DND-41 (cell line): ENCODE results near the gene MCRIP2.
A peak's percentile ranks its signal among the peaks of the same experiment; 100 is the strongest.

Experiments
- ATAC-seq: fragments of 200-7000 bp; cut with Tn5 transposase; 3 replicates; pipeline ENCODE4 v1.9.1; 2021; ENCODE audit warnings: low read depth; ENCODE audit not compliant: insufficient read depth
- DNase-seq: peaks from one replicate; pipeline ENCODE4 v3.0.0-alpha.2; 2020
- H2AFZ ChIP-seq: 2 replicates; pipeline ENCODE4 v1.6.0; 2012; ENCODE audit warnings: low read depth, low read length
- H3K27ac ChIP-seq: 2 replicates; pipeline ENCODE4 v1.5.1; 2012; ENCODE audit warnings: low read length, inconsistent platforms
- H3K27me3 ChIP-seq: fragments of 200-600 bp; sonication (generic); 2 replicates; pipeline ENCODE4 v1.6.0; 2012; ENCODE audit warnings: low read length, mild to moderate bottlenecking, inconsistent platforms; ENCODE audit not compliant: insufficient read depth, poor library complexity
- H3K36me3 ChIP-seq: 2 replicates; pipeline ENCODE4 v1.5.1; 2012; ENCODE audit warnings: low read length, inconsistent platforms; ENCODE audit not compliant: insufficient read depth
- H3K4me1 ChIP-seq: 2 replicates; pipeline ENCODE4 v1.5.1; 2012; ENCODE audit warnings: mild to moderate bottlenecking, low read length; ENCODE audit not compliant: insufficient read depth
- H3K4me2 ChIP-seq: 2 replicates; pipeline ENCODE4 v1.6.0; 2012; ENCODE audit warnings: mild to moderate bottlenecking, moderate library complexity, low read length, inconsistent platforms; ENCODE audit not compliant: insufficient read depth
- H3K4me3 ChIP-seq, 2 experiments: fragments of 200-600 bp in 1 of 2; shearing (Covaris generic) in 1 of 2; 2 replicates each; pipeline ENCODE4 v1.5.1; 2012 to 2016; ENCODE audit warnings: inconsistent platforms in 2 of 2, low read length in 2 of 2, mild to moderate bottlenecking in 2 of 2, low read depth in 1 of 2, moderate library complexity in 1 of 2
- H3K79me2 ChIP-seq: 2 replicates; pipeline ENCODE4 v1.6.0; 2012; ENCODE audit warnings: low read length, inconsistent platforms; ENCODE audit not compliant: insufficient read depth
- H3K9ac ChIP-seq: 2 replicates; pipeline ENCODE4 v1.6.0; 2012; ENCODE audit warnings: low read depth, mild to moderate bottlenecking, inconsistent platforms, low read length, moderate library complexity
- H3K9me3 ChIP-seq: 2 replicates; pipeline ENCODE4 v1.5.1; 2012; ENCODE audit warnings: low read length, moderate library complexity, mild to moderate bottlenecking, inconsistent platforms; ENCODE audit not compliant: insufficient read depth, severe bottlenecking
- H4K20me1 ChIP-seq: 2 replicates; pipeline ENCODE4 v1.6.0; 2012; ENCODE audit warnings: low read length; ENCODE audit not compliant: insufficient read depth
- EZH2 ChIP-seq: IDR thresholded peaks from 3 replicates; pipeline ENCODE4 v1.6.1; 2012; ENCODE audit warnings: borderline replicate concordance, low read depth, mild to moderate bottlenecking, moderate library complexity, low read length, inconsistent platforms; ENCODE audit not compliant: severe bottlenecking
- TF ChIP-seq, protein P1 (sequence below): IDR thresholded peaks from 2 replicates; pipeline ENCODE4 v1.5.1; 2012; ENCODE audit warnings: borderline replicate concordance, low read length, moderate library complexity, mild to moderate bottlenecking; ENCODE audit not compliant: poor library complexity, severe bottlenecking; ENCODE audit errors: extremely low read depth

MCRIP2 gene

GRCh38 chr16:667780-668518, 26.3 kb downstream of the MCRIP2 start, which contains the start of gene RHOT2:
TSS of gene RHOT2 (plus strand) at chr16:668132. CDS start at chr16:668200, 68 bp downstream.
- Histone ChIP-seq H3K9me3 (no peaks in the 10 kb centered on the region), H3K27ac (peak within 1 kb of the TSS; percentile 78), H3K9ac (peak within 1 kb of the TSS; percentile 99), H3K27me3 (no peaks in the 10 kb centered on the region), H3K79me2 (peaks cover 40% of the 10 kb centered on the region), H2AFZ (peak within 1 kb of the TSS; percentile 95), H3K36me3 (peaks cover 67% of the 10 kb centered on the region), H3K4me2 (peak within 1 kb of the TSS; percentile 95), H4K20me1 (peaks cover 37% of the 10 kb centered on the region), H3K4me3 (peak within 1 kb of the TSS; percentile 96 to 97), H3K4me1 (peaks cover 31% of the 10 kb centered on the region)
- TF ChIP-seq, protein P1, sequence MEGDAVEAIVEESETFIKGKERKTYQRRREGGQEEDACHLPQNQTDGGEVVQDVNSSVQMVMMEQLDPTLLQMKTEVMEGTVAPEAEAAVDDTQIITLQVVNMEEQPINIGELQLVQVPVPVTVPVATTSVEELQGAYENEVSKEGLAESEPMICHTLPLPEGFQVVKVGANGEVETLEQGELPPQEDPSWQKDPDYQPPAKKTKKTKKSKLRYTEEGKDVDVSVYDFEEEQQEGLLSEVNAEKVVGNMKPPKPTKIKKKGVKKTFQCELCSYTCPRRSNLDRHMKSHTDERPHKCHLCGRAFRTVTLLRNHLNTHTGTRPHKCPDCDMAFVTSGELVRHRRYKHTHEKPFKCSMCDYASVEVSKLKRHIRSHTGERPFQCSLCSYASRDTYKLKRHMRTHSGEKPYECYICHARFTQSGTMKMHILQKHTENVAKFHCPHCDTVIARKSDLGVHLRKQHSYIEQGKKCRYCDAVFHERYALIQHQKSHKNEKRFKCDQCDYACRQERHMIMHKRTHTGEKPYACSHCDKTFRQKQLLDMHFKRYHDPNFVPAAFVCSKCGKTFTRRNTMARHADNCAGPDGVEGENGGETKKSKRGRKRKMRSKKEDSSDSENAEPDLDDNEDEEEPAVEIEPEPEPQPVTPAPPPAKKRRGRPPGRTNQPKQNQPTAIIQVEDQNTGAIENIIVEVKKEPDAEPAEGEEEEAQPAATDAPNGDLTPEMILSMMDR, result peak; percentile 96
- no peak for TF ChIP-seq EZH2
- DNase-seq (peak; percentile 93), ATAC-seq (peak; percentile 94)

DNA sequence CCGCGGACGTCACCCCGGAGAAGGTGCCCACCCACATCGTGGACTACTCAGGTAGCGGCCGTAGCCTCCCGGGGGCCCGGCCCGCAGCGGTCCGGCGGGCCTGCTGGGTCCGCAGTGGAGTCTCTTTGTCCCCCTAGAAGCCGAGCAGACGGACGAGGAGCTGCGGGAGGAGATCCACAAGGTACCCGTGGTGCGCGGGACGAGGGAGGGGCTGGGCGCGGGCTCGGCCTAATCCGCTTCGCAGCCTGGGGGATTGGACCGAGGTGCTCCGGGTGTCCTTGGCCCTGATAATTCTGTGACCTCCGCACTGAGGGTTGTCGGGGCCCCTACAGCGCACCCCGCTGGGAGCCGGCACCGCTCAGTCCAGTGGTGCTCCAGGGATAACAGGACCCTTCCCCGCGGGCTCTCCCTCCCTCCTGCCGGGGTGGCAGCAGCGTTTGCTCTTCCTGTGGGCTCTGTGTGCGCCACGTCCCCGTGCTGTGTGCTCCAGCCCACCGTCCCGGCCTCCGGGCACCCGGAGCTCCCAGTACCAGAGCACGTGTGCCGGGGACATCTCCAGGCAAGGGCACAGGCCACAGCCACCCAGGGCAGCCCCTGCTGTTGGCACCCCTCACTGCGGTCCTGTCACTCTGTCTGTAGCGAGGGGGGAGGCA, 27.0 kb downstream of the MCRIP2 start:
- peak overlapping the region; percentile 99 for H3K9ac ChIP-seq
- H4K20me1 ChIP-seq, result peaks cover 40% of the 10 kb centered on the region
- peaks cover 73% of the 10 kb centered on the region for H3K36me3 ChIP-seq
- peak; percentile 18 for ATAC-seq
- no peak for DNase-seq
- TF ChIP-seq EZH2, result no peak
- TF ChIP-seq, protein P1, result no peak
- no peaks in the 10 kb centered on the region for H3K27me3 ChIP-seq
- no peaks in the 10 kb centered on the region for H3K9me3 ChIP-seq
- H3K27ac ChIP-seq, result peak overlapping the region; percentile 78
- peak overlapping the region; percentile 95 for H3K4me2 ChIP-seq
- H3K4me1 ChIP-seq, result peaks cover 31% of the 10 kb centered on the region
- peak overlapping the region; percentile 96 to 97; a peak in 3 of 4 replicates for H3K4me3 ChIP-seq
- peak overlapping the region; percentile 95 for H2AFZ ChIP-seq
- peaks cover 40% of the 10 kb centered on the region for H3K79me2 ChIP-seq

GRCh38 chr16:669666-670065, 28.0 kb downstream of the MCRIP2 start:
- H4K20me1 ChIP-seq, result peaks cover 46% of the 10 kb centered on the region
- H3K9ac ChIP-seq, result peak overlapping the region; percentile 99; the same call in 1 of the 2 replicates
- no peak overlapping the region for H3K27ac ChIP-seq
- DNase-seq (no peak), ATAC-seq (no peak)
- H3K27me3 ChIP-seq, result no peaks in the 10 kb centered on the region
- peaks cover 31% of the 10 kb centered on the region for H3K4me1 ChIP-seq
- H3K4me2 ChIP-seq, result peak overlapping the region; percentile 95
- peaks cover 40% of the 10 kb centered on the region for H3K79me2 ChIP-seq
- TF ChIP-seq, protein P1, result no peak
- no peak for TF ChIP-seq EZH2
- H2AFZ ChIP-seq, result no peak overlapping the region
- peak overlapping the region in 1 of 2 experiments; percentile 96; a peak in 2 of 4 replicates for H3K4me3 ChIP-seq
- peaks cover 73% of the 10 kb centered on the region for H3K36me3 ChIP-seq
- H3K9me3 ChIP-seq, result no peaks in the 10 kb centered on the region
